Calu3 (cell line): Measurements from ENCODE around the gene HSFX4. TPM values are rescaled to one million over a fixed set of nuclear protein-coding genes. Genes with fewer than 3 reads are reported as not detected.
"Not testable (repeated sequence)": the region's sequence is repeated elsewhere in the genome, so short reads cannot be mapped to it uniquely, and the experiment has no call there.

Experiments
- BruUV-seq: library from RNA; stranded (reverse); fragments of 400-500 nt; replicated peaks from 2 replicates; lab custom pipeline; 2021; lab: Mats Ljungman, UMichigan
- CTCF ChIA-PET: fragments of 300-600 bp; sonication (Branson Sonifier 250); formaldehyde crosslinking; loops from one replicate; lab custom pipeline; 2022; ENCODE audit warnings: antibody characterized with exemption; lab: Charles Lee
- DNase-seq: peaks from one replicate; pipeline ENCODE4 v3.0.0; 2022
- H3K27ac Mint-ChIP-seq: one replicate; pipeline ENCODE4 v1.8.0; 2022; ENCODE audit warnings: mixed read lengths; ENCODE audit not compliant: unreplicated experiment
- H3K27me3 Mint-ChIP-seq: one replicate; pipeline ENCODE4 v1.8.0; 2022; ENCODE audit warnings: mixed read lengths; ENCODE audit not compliant: unreplicated experiment
- H3K36me3 Mint-ChIP-seq: one replicate; pipeline ENCODE4 v1.8.0; 2022; ENCODE audit warnings: mild to moderate bottlenecking, moderate library complexity, mixed read lengths; ENCODE audit not compliant: insufficient read depth, unreplicated experiment
- H3K4me1 Mint-ChIP-seq: one replicate; pipeline ENCODE4 v1.8.0; 2022; ENCODE audit warnings: mild to moderate bottlenecking, low read depth, mixed read lengths; ENCODE audit not compliant: unreplicated experiment
- H3K4me3 Mint-ChIP-seq: one replicate; pipeline ENCODE4 v1.8.0; 2022; ENCODE audit warnings: mild to moderate bottlenecking, low read depth, moderate library complexity, mixed read lengths; ENCODE audit not compliant: unreplicated experiment
- H3K9me3 Mint-ChIP-seq: one replicate; pipeline ENCODE4 v1.8.0; 2022; ENCODE audit warnings: low read depth, mixed read lengths; ENCODE audit not compliant: unreplicated experiment
- intact Hi-C: fragments of 100-400 bp; cut with micrococcal nuclease; formaldehyde crosslinking; loops from one replicate; pipeline ENCODE4 v1.10.0; 2022; ENCODE audit not compliant: unreplicated experiment
- total RNA-seq: library from RNA; stranded (reverse); gene quantifications from 2 replicates; pipeline ENCODE4 v1.2.3, GENCODE V29; 2022
- TF ChIP-seq, protein P1 (sequence below): fragments of 200-600 bp; IDR thresholded peaks from one replicate; pipeline ENCODE4 v1.8.0; 2022; ENCODE audit warnings: antibody characterized with exemption; ENCODE audit not compliant: unreplicated experiment

Gene HSFX4
- total RNA-seq, 1 experiment from 2014 or later, result not detected

- intact Hi-C loops, result no loop called here
- DNase-seq, result no peak
- Mint-ChIP-seq H3K4me1 (no peaks in the 10 kb centered on the region), H3K36me3 (no peaks in the 10 kb centered on the region), H3K27ac (no peak overlapping the region), H3K27me3 (no peaks in the 10 kb centered on the region), H3K9me3 (no peaks in the 10 kb centered on the region), H3K4me3 (no peak overlapping the region)
- TF ChIP-seq, protein P1, sequence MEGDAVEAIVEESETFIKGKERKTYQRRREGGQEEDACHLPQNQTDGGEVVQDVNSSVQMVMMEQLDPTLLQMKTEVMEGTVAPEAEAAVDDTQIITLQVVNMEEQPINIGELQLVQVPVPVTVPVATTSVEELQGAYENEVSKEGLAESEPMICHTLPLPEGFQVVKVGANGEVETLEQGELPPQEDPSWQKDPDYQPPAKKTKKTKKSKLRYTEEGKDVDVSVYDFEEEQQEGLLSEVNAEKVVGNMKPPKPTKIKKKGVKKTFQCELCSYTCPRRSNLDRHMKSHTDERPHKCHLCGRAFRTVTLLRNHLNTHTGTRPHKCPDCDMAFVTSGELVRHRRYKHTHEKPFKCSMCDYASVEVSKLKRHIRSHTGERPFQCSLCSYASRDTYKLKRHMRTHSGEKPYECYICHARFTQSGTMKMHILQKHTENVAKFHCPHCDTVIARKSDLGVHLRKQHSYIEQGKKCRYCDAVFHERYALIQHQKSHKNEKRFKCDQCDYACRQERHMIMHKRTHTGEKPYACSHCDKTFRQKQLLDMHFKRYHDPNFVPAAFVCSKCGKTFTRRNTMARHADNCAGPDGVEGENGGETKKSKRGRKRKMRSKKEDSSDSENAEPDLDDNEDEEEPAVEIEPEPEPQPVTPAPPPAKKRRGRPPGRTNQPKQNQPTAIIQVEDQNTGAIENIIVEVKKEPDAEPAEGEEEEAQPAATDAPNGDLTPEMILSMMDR, result no peak
- BruUV-seq, result no TSS peak
- CTCF ChIA-PET, result no interaction called here
Observed at GRCh38 chrX:149916745-149917392, 12.5 kb upstream of the HSFX4 start.

DNA sequence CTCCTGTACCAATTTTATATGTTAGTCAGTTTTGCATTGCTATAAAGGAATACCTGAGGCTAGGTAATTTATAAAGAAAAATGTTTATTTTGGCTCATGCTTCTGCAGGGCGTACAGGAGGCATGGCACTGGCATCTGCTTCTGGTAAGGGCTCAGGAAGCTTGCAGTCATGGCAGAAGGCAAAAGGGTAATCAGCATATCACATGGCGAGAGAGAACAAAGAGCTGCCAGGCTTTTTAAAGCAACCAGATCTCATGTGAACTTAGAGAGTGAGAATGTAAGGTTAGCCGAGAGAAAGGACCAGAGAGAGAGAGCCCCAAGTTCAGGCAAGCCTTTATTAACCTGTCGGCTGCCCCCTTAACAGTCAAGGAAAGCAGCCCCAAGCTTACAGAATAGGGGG lies 5.5 kb upstream of the HSFX4 start:
- BruUV-seq, intact Hi-C loops, H3K27me3 Mint-ChIP-seq, H3K36me3 Mint-ChIP-seq, H3K9me3 Mint-ChIP-seq, CTCF ChIA-PET, H3K27ac Mint-ChIP-seq, H3K4me3 Mint-ChIP-seq, DNase-seq, H3K4me1 Mint-ChIP-seq: not testable (repeated sequence)

DNA sequence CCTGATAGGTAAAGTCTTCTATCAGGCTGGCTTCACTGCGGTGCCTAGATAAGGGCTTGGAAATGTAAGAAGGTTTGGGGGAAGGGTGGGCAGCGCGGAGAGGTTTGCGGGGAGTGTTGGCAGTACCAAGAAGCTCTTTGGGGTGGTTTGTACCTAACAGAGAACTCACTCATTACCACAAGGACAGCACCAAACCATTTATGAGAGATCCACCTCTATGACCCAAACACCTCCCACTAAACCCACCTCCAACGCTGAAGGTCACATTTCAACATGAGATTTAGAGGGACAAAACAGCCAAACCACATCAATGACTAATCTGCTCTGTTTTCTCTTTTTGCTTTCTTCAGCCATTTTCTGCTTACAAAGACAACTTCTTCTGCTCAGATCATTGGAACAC lies 4.9 kb upstream of the HSFX4 start:
- CTCF ChIA-PET, H3K4me1 Mint-ChIP-seq, intact Hi-C loops, H3K9me3 Mint-ChIP-seq, DNase-seq, H3K27me3 Mint-ChIP-seq, H3K4me3 Mint-ChIP-seq, H3K36me3 Mint-ChIP-seq, BruUV-seq, H3K27ac Mint-ChIP-seq: not testable (repeated sequence)

- H3K4me1 Mint-ChIP-seq, H3K27ac Mint-ChIP-seq, H3K4me3 Mint-ChIP-seq, CTCF ChIA-PET, H3K36me3 Mint-ChIP-seq, H3K27me3 Mint-ChIP-seq, H3K9me3 Mint-ChIP-seq, intact Hi-C loops, DNase-seq, BruUV-seq: not testable (repeated sequence)
Observed at GRCh38 chrX:149927245-149927963, 2.0 kb upstream of the HSFX4 start.

DNA sequence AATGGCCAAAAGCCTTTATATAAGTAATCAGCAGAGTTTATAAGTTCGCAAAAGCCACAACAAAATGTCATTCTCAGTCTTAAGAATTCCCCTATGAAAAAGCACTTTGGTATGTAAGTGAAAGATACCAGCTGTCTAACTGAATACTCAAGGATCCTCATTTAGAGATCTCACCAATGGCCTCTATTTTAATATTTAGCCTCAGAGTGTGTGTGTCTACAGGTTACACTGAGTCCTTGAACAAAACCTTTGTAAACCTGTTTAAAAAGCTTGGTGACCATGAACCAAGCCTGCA lies 1.5 kb upstream of the HSFX4 start:
- DNase-seq, intact Hi-C loops, H3K4me1 Mint-ChIP-seq, H3K27me3 Mint-ChIP-seq, H3K9me3 Mint-ChIP-seq, CTCF ChIA-PET, H3K27ac Mint-ChIP-seq, H3K4me3 Mint-ChIP-seq, BruUV-seq, H3K36me3 Mint-ChIP-seq: not testable (repeated sequence)

DNA sequence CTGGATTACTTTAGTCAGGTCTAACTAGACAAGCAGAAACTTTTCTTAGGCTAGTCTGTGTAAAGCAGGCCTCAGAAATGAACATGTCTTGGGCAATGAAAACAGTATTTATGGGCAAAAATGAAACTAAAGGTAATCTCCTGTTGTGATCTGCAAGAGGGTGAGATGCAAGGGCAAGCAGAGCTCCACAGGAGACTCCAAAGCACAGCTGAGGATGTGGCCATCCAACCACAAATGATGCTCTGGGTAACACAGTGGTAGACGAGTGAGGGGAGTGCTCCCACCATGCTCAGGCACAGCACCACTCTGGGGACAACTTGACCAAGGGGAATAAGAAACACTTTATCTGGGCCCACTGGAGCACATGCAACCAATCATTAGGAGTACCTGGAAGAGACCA lies 738 bp upstream of the HSFX4 start:
- H3K27me3 Mint-ChIP-seq, H3K36me3 Mint-ChIP-seq, DNase-seq, H3K4me3 Mint-ChIP-seq, H3K9me3 Mint-ChIP-seq, BruUV-seq, H3K4me1 Mint-ChIP-seq, H3K27ac Mint-ChIP-seq, intact Hi-C loops, CTCF ChIA-PET: not testable (repeated sequence)

DNA sequence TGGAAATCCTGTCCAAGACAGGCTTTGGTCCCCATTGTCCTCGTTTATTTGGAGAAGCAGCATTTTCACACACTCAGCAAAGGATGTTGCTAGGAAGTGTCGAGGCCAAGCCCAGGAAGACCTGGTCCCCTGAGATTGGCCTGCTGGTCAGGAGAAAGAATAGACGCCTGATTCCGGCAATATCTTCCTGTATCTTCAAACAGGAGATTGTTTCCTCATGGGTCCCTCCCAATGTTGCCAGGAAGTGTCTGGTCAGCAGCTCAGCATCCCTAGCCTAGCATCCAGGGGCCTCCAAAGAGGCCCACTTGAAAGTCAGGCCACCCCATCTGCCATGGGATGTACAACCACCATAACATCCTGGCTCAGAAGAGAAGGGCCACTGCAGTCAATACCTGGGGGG lies 2.0 kb downstream of the HSFX4 start:
- H3K4me1 Mint-ChIP-seq, intact Hi-C loops, H3K27me3 Mint-ChIP-seq, H3K36me3 Mint-ChIP-seq, H3K27ac Mint-ChIP-seq, H3K4me3 Mint-ChIP-seq, BruUV-seq, H3K9me3 Mint-ChIP-seq, CTCF ChIA-PET, DNase-seq: not testable (repeated sequence)

DNA sequence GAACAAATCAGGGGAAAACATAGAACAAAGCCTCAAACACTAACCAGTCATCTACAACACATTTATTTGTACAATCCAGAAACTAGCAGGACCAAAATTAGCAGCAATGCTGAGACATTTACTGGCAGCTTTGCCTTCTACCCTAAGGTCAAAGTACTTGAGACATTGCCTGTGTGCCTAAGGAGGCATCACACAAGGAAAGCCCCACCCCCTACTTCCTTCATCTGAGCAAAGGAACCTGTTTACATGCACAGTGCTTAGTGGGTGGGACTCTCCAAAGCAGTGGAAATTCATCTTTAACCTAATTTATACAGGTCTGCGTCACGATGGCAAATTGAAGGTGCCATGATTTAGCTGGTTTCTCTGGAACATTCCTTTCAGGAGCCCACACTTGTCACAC lies 2.8 kb downstream of the HSFX4 start:
- DNase-seq, H3K27ac Mint-ChIP-seq, H3K9me3 Mint-ChIP-seq, CTCF ChIA-PET, intact Hi-C loops, H3K4me3 Mint-ChIP-seq, H3K4me1 Mint-ChIP-seq, BruUV-seq, H3K27me3 Mint-ChIP-seq: not testable (repeated sequence)
- peaks cover 13% of the 10 kb centered on the region for H3K36me3 Mint-ChIP-seq

- H3K4me3 Mint-ChIP-seq, DNase-seq, H3K27me3 Mint-ChIP-seq, CTCF ChIA-PET, H3K4me1 Mint-ChIP-seq, H3K9me3 Mint-ChIP-seq, H3K27ac Mint-ChIP-seq, intact Hi-C loops, BruUV-seq: not testable (repeated sequence)
- peaks cover 20% of the 10 kb centered on the region for H3K36me3 Mint-ChIP-seq
Observed at GRCh38 chrX:149932970-149933369, 3.6 kb downstream of the HSFX4 start.
